Measurements from ENCODE around the gene ATP1A2. TPM values are rescaled to one million over a fixed set of nuclear protein-coding genes. Genes with fewer than 3 reads are reported as not detected.

The ATP1A2 gene
- total and polyA plus RNA-seq, 2 donors (not counting 1 experiment from before 2014, with no cell fraction given) = not detected

GRCh38 chr1:160085686-160086455 is 29.7 kb upstream of the ATP1A2 start:
- Histone ChIP-seq H3K9ac (ENCODE audit: low read length) (no peak overlapping the region), H3K4me3 (ENCODE audit: control extremely low read depth in 1 of 5, extremely low read depth in 1 of 5, insufficient read depth in 1 of 5, low read depth in 2 of 5, low read length in 4 of 5) (no peak overlapping the region), H3K27ac (ENCODE audit: low read length in 2 of 2) (no peak overlapping the region), H3K4me2 (replicated peaks; ENCODE audit: low read depth, low read length, poor library complexity, severe bottlenecking) (no peak overlapping the region), H3K79me2 (ENCODE audit: control insufficient read depth, insufficient read depth, low read length) (no peaks in the 10 kb centered on the region), H2AFZ (ENCODE audit: insufficient read depth, low read depth, low read length, poor library complexity, severe bottlenecking) (no peak overlapping the region), H4K20me1 (ENCODE audit: control insufficient read depth, insufficient read depth, low read length, poor library complexity, severe bottlenecking) (peaks cover 2% of the 10 kb centered on the region), H3K27me3 (replicated peaks in 1 of 4; ENCODE audit: control extremely low read depth in 1 of 4, control insufficient read depth in 3 of 4, insufficient read depth in 4 of 4, low read length in 3 of 4) (peaks cover 0 to 25% (median 18%) of the 10 kb centered on the region in 4 experiments), H3K36me3 (replicated peaks in 1 of 2; ENCODE audit: control extremely low read depth in 1 of 2, control insufficient read depth in 1 of 2, extremely low read depth in 1 of 2, insufficient read depth in 2 of 2, low read length in 1 of 2) (peaks cover 0 to 33% of the 10 kb centered on the region in 2 experiments), H3K9me3 (ENCODE audit: control extremely low read depth in 1 of 3, control insufficient read depth in 2 of 3, insufficient read depth in 1 of 3, low read length in 2 of 3) (peaks cover 0 to 4% (median 0%) of the 10 kb centered on the region in 3 donors), H3K4me1 (ENCODE audit: control insufficient read depth in 2 of 2, insufficient read depth in 2 of 2, low read length in 2 of 2) (peaks cover 6 to 9% of the 10 kb centered on the region in 2 donors)
- 56% methylated on average over 18 of the region's 19 CpGs for WGBS (ENCODE audit: insufficient coverage)
- Mint-ChIP-seq H3K9me3 (ENCODE audit: insufficient read depth) (no peaks in the 10 kb centered on the region), H3K4me3 (peak overlapping the region; percentile 26), H3K27me3 (peaks cover 20% of the 10 kb centered on the region), H3K4me1 (peaks cover 12% of the 10 kb centered on the region), H3K27ac (peak overlapping the region; percentile 21)
- TF ChIP-seq CTCF (IDR thresholded peaks at IDR 0.05) = peak; percentile 85
- TF ChIP-seq EZH2 (IDR thresholded peaks at IDR 0.05; ENCODE audit: borderline replicate concordance, insufficient read depth, low read depth, low read length, poor library complexity, severe bottlenecking) = no peak
- ChIA-PET POLR2A (interaction anchor here (1.4 kb wide), 1 partner anchor 13 kb away, joined by 5 read pairs; the partner anchor contains the start of gene IGSF8), CTCF (interaction anchor here (0.6 to 8.9 kb wide), 34 partner anchors 10 to 291 kb away, joined by 3 to 112 read pairs (median 5); partner anchors contain the start of genes IGSF8 and KCNJ10)
- DNase-seq = peak; percentile 79
- intact Hi-C loops (cut with micrococcal nuclease) = loop anchor here (2.0 kb wide), 1 partner anchor 13 kb away; the partner anchor contains the start of gene IGSF8
- peak; percentile 58 for ATAC-seq (ENCODE audit: low read depth)

DNA sequence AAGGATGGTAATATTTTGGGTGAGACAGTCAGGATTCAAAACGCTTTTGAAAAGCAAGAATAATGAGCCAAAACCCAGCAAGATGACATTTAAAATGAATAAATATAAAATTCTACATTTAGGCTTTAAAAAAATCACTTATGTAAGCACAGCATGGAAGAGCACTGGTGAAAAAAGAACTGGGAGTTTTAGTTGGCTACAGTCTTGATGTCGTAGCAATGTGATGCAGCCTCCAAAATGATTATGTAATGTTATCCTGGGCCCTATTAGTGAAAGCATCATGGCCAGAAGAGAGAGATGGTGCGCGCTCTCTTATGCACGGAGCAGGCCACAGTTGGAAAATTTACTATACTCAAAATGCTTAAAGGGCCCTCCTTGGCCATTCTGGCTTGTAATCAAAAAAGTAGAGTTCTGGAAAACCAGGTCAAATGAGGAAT is 29.1 kb upstream of the ATP1A2 start:
- DNase-seq (no peak), ATAC-seq (ENCODE audit: low read depth) (no peak)
- Histone ChIP-seq H4K20me1 (ENCODE audit: control insufficient read depth, insufficient read depth, low read length, poor library complexity, severe bottlenecking) (peaks cover 8% of the 10 kb centered on the region), H3K4me3 (ENCODE audit: control extremely low read depth in 1 of 5, extremely low read depth in 1 of 5, insufficient read depth in 1 of 5, low read depth in 2 of 5, low read length in 4 of 5) (no peak overlapping the region), H3K27me3 (replicated peaks in 1 of 4; ENCODE audit: control extremely low read depth in 1 of 4, control insufficient read depth in 3 of 4, insufficient read depth in 4 of 4, low read length in 3 of 4) (peaks cover 0 to 19% (median 15%) of the 10 kb centered on the region in 4 experiments), H2AFZ (ENCODE audit: insufficient read depth, low read depth, low read length, poor library complexity, severe bottlenecking) (no peak overlapping the region), H3K9ac (ENCODE audit: low read length) (no peak overlapping the region), H3K27ac (ENCODE audit: low read length in 2 of 2) (no peak overlapping the region), H3K9me3 (ENCODE audit: control extremely low read depth in 1 of 3, control insufficient read depth in 2 of 3, insufficient read depth in 1 of 3, low read length in 2 of 3) (peaks cover 0 to 4% (median 0%) of the 10 kb centered on the region in 3 donors), H3K4me1 (ENCODE audit: control insufficient read depth in 2 of 2, insufficient read depth in 2 of 2, low read length in 2 of 2) (peaks cover 6 to 9% of the 10 kb centered on the region in 2 donors), H3K79me2 (ENCODE audit: control insufficient read depth, insufficient read depth, low read length) (no peaks in the 10 kb centered on the region), H3K4me2 (replicated peaks; ENCODE audit: low read depth, low read length, poor library complexity, severe bottlenecking) (no peak overlapping the region), H3K36me3 (replicated peaks in 1 of 2; ENCODE audit: control extremely low read depth in 1 of 2, control insufficient read depth in 1 of 2, extremely low read depth in 1 of 2, insufficient read depth in 2 of 2, low read length in 1 of 2) (peaks cover 0 to 39% of the 10 kb centered on the region in 2 experiments)
- 100% methylated on average over 1 of the region's 5 CpGs for WGBS (ENCODE audit: insufficient coverage)
- Mint-ChIP-seq H3K4me1 (peaks cover 12% of the 10 kb centered on the region), H3K4me3 (no peak overlapping the region), H3K27me3 (peaks cover 15% of the 10 kb centered on the region), H3K9me3 (ENCODE audit: insufficient read depth) (no peaks in the 10 kb centered on the region), H3K27ac (no peak overlapping the region)
- intact Hi-C loops (cut with micrococcal nuclease) = no loop called here
- ChIA-PET POLR2A (no interaction called here), CTCF (interaction anchor here (0.7 to 8.9 kb wide), 19 partner anchors 10 to 290 kb away, joined by 3 to 112 read pairs (median 7); partner anchors contain the start of genes IGSF8 and KCNJ10)
- no peak for TF ChIP-seq CTCF (IDR thresholded peaks at IDR 0.05)
- no peak for TF ChIP-seq EZH2 (IDR thresholded peaks at IDR 0.05; ENCODE audit: borderline replicate concordance, insufficient read depth, low read depth, low read length, poor library complexity, severe bottlenecking)
